Measurements from ENCODE around the gene NENF. TPM values are rescaled to one million over a fixed set of nuclear protein-coding genes. Genes with fewer than 3 reads are reported as not detected.

NENF gene
- total RNA-seq, 1 donor from 2014 or later = 35.8 TPM

DNA sequence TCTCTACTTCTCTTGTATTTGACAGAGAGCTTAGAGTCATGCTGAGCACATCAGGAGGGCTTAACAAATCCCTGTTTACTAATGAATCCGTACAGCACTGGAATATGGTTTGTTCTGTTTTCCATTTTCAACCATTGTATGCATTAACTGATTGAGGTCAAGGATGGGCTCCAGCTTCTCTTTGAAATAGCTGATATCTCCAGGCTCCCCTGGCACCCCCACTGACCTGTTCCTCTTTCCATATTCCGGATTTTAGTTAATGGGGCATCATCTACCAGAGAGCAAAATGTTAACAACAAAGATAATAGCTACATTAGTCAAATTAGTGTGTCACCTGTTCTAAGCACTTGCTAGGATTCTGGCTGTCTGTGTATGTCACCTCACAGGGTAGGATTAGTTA lies 57.6 kb downstream of the NENF start:
- Histone ChIP-seq H3K36me3 (ENCODE audit: control insufficient read depth, insufficient read depth, low read length) (no peaks in the 10 kb centered on the region), H3K4me3 (ENCODE audit: low read depth, low read length) (no peak overlapping the region), H3K27me3 (ENCODE audit: control insufficient read depth, insufficient read depth, low read length) (no peaks in the 10 kb centered on the region)
- TF ChIP-seq, protein P1, sequence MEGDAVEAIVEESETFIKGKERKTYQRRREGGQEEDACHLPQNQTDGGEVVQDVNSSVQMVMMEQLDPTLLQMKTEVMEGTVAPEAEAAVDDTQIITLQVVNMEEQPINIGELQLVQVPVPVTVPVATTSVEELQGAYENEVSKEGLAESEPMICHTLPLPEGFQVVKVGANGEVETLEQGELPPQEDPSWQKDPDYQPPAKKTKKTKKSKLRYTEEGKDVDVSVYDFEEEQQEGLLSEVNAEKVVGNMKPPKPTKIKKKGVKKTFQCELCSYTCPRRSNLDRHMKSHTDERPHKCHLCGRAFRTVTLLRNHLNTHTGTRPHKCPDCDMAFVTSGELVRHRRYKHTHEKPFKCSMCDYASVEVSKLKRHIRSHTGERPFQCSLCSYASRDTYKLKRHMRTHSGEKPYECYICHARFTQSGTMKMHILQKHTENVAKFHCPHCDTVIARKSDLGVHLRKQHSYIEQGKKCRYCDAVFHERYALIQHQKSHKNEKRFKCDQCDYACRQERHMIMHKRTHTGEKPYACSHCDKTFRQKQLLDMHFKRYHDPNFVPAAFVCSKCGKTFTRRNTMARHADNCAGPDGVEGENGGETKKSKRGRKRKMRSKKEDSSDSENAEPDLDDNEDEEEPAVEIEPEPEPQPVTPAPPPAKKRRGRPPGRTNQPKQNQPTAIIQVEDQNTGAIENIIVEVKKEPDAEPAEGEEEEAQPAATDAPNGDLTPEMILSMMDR (IDR thresholded peaks at IDR 0.05; ENCODE audit: insufficient read depth, low read length, poor library complexity, severe bottlenecking) = no peak
- DNase-seq (ENCODE audit: low read depth) = no peak

DNA sequence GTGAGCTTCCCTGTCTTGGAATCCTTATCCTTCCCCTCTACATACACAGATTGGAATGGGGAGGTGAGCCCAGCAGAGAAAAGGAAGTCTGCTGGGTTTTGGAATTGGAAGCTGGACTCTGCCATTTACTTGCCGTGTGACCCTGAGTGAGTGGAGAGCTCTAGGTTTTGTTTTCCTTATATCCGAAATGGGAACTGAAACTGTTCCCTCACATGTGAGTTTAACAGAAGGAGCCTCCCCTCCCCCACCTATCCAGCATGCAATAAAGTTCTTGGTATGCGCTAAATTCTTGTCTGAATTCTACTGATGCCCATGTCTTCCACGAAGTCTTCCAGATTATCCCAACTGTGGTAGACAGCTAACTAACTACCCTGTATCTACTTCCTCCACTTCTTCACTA lies 58.7 kb downstream of the NENF start:
- H3K4me3 ChIP-seq (ENCODE audit: low read depth, low read length) = no peak overlapping the region
- DNase-seq (ENCODE audit: low read depth) = no peak
- H3K36me3 ChIP-seq (ENCODE audit: control insufficient read depth, insufficient read depth, low read length) = no peaks in the 10 kb centered on the region
- TF ChIP-seq, protein P1 (IDR thresholded peaks at IDR 0.05; ENCODE audit: insufficient read depth, low read length, poor library complexity, severe bottlenecking) = no peak
- peaks cover 4% of the 10 kb centered on the region for H3K27me3 ChIP-seq (ENCODE audit: control insufficient read depth, insufficient read depth, low read length)

Other genes starting within 250 kb of the NENF start
- 23.6 and 24.0 TPM in 2 replicates for gene PPP2R5A, start 147.5 kb upstream of the NENF start, total RNA-seq
- 41.3 and 43.2 TPM in 2 replicates for gene PACC1, start 18.0 kb upstream of the NENF start, total RNA-seq
- gene ATF3, start 175.8 kb downstream of the NENF start, total RNA-seq = 99.2 and 119 TPM in 2 replicates

All from kidney epithelial cell (primary cell).